Right renal pelvis (tissue), 4 donors: ENCODE data around the gene CRIP2. TPM values are rescaled to one million over a fixed set of nuclear protein-coding genes. Genes with fewer than 3 reads are reported as not detected.

Experiments
- DNase-seq, 4 donors: peaks; one replicate each; pipeline ENCODE4 v3.0.0-alpha.2; 2013; ENCODE audit warnings: low read depth in 4 of 4, low spot score in 3 of 4, missing footprints in 1 of 4
- polyA plus RNA-seq, 4 donors: library from polyadenylated mRNA; unstranded; fragments of 120-200 nt; gene quantifications; one replicate each; pipeline ENCODE4 v1.2.1, GENCODE V29; 2013; ENCODE audit not compliant: insufficient read length in 4 of 4

Gene CRIP2
- polyA plus RNA-seq, 4 donors = 121 to 196 (median 128) TPM

- no peak for DNase-seq
Measured at GRCh38 chr14:105442834-105443233, 31.8 kb upstream of the CRIP2 start.

- DNase-seq = no peak
Measured at GRCh38 chr14:105444859-105445258, 29.8 kb upstream of the CRIP2 start.

GRCh38 chr14:105445290-105445689 is 29.3 kb upstream of the CRIP2 start:
- no peak for DNase-seq

- no peak for DNase-seq
Measured at GRCh38 chr14:105445901-105446845, 28.4 kb upstream of the CRIP2 start.

GRCh38 chr14:105446971-105447370 is 27.6 kb upstream of the CRIP2 start:
- DNase-seq = no peak

GRCh38 chr14:105447651-105448640 is 26.7 kb upstream of the CRIP2 start:
- no peak for DNase-seq

- DNase-seq = no peak
Measured at GRCh38 chr14:105448706-105449111, 25.9 kb upstream of the CRIP2 start.

GRCh38 chr14:105449276-105450122 is 25.1 kb upstream of the CRIP2 start:
- no peak for DNase-seq

- DNase-seq = no peak
Measured at GRCh38 chr14:105450123-105450505, 24.5 kb upstream of the CRIP2 start.

GRCh38 chr14:105450864-105451720 is 23.5 kb upstream of the CRIP2 start:
- DNase-seq = no peak

GRCh38 chr14:105452963-105453362 is 21.7 kb upstream of the CRIP2 start:
- no peak for DNase-seq

- DNase-seq = no peak
Measured at GRCh38 chr14:105453847-105454246, 20.8 kb upstream of the CRIP2 start.

- no peak for DNase-seq
Measured at GRCh38 chr14:105455086-105455640, 19.5 kb upstream of the CRIP2 start.

- no peak for DNase-seq
Measured at GRCh38 chr14:105455766-105456660, 18.6 kb upstream of the CRIP2 start.

- DNase-seq = no peak
Measured at GRCh38 chr14:105456736-105457617, 17.6 kb upstream of the CRIP2 start.

- no peak for DNase-seq
Measured at GRCh38 chr14:105458010-105458409, 16.6 kb upstream of the CRIP2 start.

GRCh38 chr14:105458571-105458970 is 16.1 kb upstream of the CRIP2 start:
- DNase-seq = no peak
